Memory B cell (primary cell): ENCODE measurements around the gene ZNF232.
"Not testable (repeated sequence)": the region's sequence is repeated elsewhere in the genome, so short reads cannot be mapped to it uniquely, and the experiment has no call there.

Experiments
- ATAC-seq: fragments of 150-1000 bp; cut with Tn5 transposase; 2 replicates; pipeline ENCODE4 v1.10.0; 2021; ENCODE audit warnings: low read depth, mild to moderate bottlenecking, moderate library complexity
- DNase-seq, 2 donors: peaks; one replicate each; pipeline ENCODE4 v3.0.0; 2022; ENCODE audit warnings: low spot score in 2 of 2
- H3K27ac Mint-ChIP-seq: one replicate; pipeline ENCODE4 v1.8.0; 2022; ENCODE audit warnings: mild to moderate bottlenecking, moderate library complexity, mixed read lengths
- H3K27me3 Mint-ChIP-seq: one replicate; pipeline ENCODE4 v1.8.0; 2022; ENCODE audit warnings: mixed read lengths
- H3K36me3 Mint-ChIP-seq: one replicate; pipeline ENCODE4 v1.8.0; 2022; ENCODE audit warnings: mild to moderate bottlenecking, mixed read lengths
- H3K4me1 Mint-ChIP-seq: one replicate; pipeline ENCODE4 v1.8.0; 2022; ENCODE audit warnings: mixed read lengths
- H3K4me3 Mint-ChIP-seq: one replicate; pipeline ENCODE4 v1.8.0; 2022; ENCODE audit warnings: mild to moderate bottlenecking, moderate library complexity, mixed read lengths
- H3K9me3 Mint-ChIP-seq: one replicate; pipeline ENCODE4 v1.8.0; 2022; ENCODE audit warnings: mixed read lengths

The ZNF232 gene

GRCh38 chr17:5111402-5112204 is at the start of gene ZNF232:
Gene ZNF232 (minus strand): TSS chr17:5111878. CDS start chr17:5111822, 56 bp downstream.
- H3K27me3 Mint-ChIP-seq: peaks cover 2% of the 10 kb centered on the region
- peak within 1 kb of the TSS; percentile 92 for H3K4me3 Mint-ChIP-seq
- peak within 1 kb of the TSS; percentile 72 for H3K27ac Mint-ChIP-seq
- H3K9me3 Mint-ChIP-seq: peaks cover 2% of the 10 kb centered on the region
- peaks cover 13% of the 10 kb centered on the region for H3K4me1 Mint-ChIP-seq
- H3K36me3 Mint-ChIP-seq: peaks cover 25% of the 10 kb centered on the region
- DNase-seq (peak; percentile 83 to 91), ATAC-seq (peak; percentile 90)

- ATAC-seq, H3K9me3 Mint-ChIP-seq, H3K27ac Mint-ChIP-seq, H3K27me3 Mint-ChIP-seq, H3K4me1 Mint-ChIP-seq, DNase-seq, H3K4me3 Mint-ChIP-seq, H3K36me3 Mint-ChIP-seq: not testable (repeated sequence)
Measured at GRCh38 chr17:5160702-5161101, 49.0 kb upstream of the ZNF232 start.

- ATAC-seq, H3K9me3 Mint-ChIP-seq, H3K4me1 Mint-ChIP-seq, H3K36me3 Mint-ChIP-seq, H3K27ac Mint-ChIP-seq, DNase-seq, H3K27me3 Mint-ChIP-seq, H3K4me3 Mint-ChIP-seq: not testable (repeated sequence)
Measured at GRCh38 chr17:5146122-5146521, 34.4 kb upstream of the ZNF232 start.

GRCh38 chr17:5142877-5143276 is 31.2 kb upstream of the ZNF232 start:
- H3K36me3 Mint-ChIP-seq, H3K4me1 Mint-ChIP-seq, H3K9me3 Mint-ChIP-seq, H3K27ac Mint-ChIP-seq, H3K27me3 Mint-ChIP-seq, H3K4me3 Mint-ChIP-seq, ATAC-seq, DNase-seq: not testable (repeated sequence)

GRCh38 chr17:5139458-5139732 is 27.7 kb upstream of the ZNF232 start:
- no peak for ATAC-seq

GRCh38 chr17:5138616-5139457 is 27.2 kb upstream of the ZNF232 start:
- peaks cover 5% of the 10 kb centered on the region for H3K4me1 Mint-ChIP-seq
- no peaks in the 10 kb centered on the region for H3K9me3 Mint-ChIP-seq
- H3K27ac Mint-ChIP-seq: no peak overlapping the region
- H3K36me3 Mint-ChIP-seq: no peaks in the 10 kb centered on the region
- peaks cover under 1% of the 10 kb centered on the region for H3K27me3 Mint-ChIP-seq
- H3K4me3 Mint-ChIP-seq: no peak overlapping the region
- ATAC-seq (no peak), DNase-seq (no peak)

More at GRCh38 chr17:5139458-5139732, 27.7 kb upstream of the ZNF232 start:
- H3K27me3 Mint-ChIP-seq: no peaks in the 10 kb centered on the region
- no peaks in the 10 kb centered on the region for H3K9me3 Mint-ChIP-seq
- no peak overlapping the region for H3K27ac Mint-ChIP-seq
- H3K36me3 Mint-ChIP-seq: no peaks in the 10 kb centered on the region
- no peak overlapping the region for H3K4me3 Mint-ChIP-seq
- H3K4me1 Mint-ChIP-seq: peaks cover 5% of the 10 kb centered on the region
- no peak for DNase-seq

GRCh38 chr17:5138198-5138544 is 26.5 kb upstream of the ZNF232 start:
- H3K27me3 Mint-ChIP-seq, H3K36me3 Mint-ChIP-seq, ATAC-seq, H3K9me3 Mint-ChIP-seq, H3K4me3 Mint-ChIP-seq, H3K27ac Mint-ChIP-seq, H3K4me1 Mint-ChIP-seq, DNase-seq: not testable (repeated sequence)

GRCh38 chr17:5137511-5138197 is 26.0 kb upstream of the ZNF232 start:
- H3K27ac Mint-ChIP-seq, H3K36me3 Mint-ChIP-seq, H3K4me3 Mint-ChIP-seq, H3K9me3 Mint-ChIP-seq, ATAC-seq, H3K4me1 Mint-ChIP-seq, H3K27me3 Mint-ChIP-seq: not testable (repeated sequence)
- DNase-seq: peak in 1 of 2 donors; percentile 4

GRCh38 chr17:5136580-5137412 is 25.1 kb upstream of the ZNF232 start:
- not testable (repeated sequence) for H3K4me3 Mint-ChIP-seq, DNase-seq, H3K27ac Mint-ChIP-seq, ATAC-seq, H3K36me3 Mint-ChIP-seq, H3K9me3 Mint-ChIP-seq, H3K4me1 Mint-ChIP-seq, H3K27me3 Mint-ChIP-seq

GRCh38 chr17:5135726-5136579 is 24.3 kb upstream of the ZNF232 start:
- H3K36me3 Mint-ChIP-seq: no peaks in the 10 kb centered on the region
- H3K27ac Mint-ChIP-seq: no peak overlapping the region

GRCh38 chr17:5135131-5135712 is 23.5 kb upstream of the ZNF232 start:
- H3K36me3 Mint-ChIP-seq, H3K27ac Mint-ChIP-seq, H3K9me3 Mint-ChIP-seq, H3K27me3 Mint-ChIP-seq, DNase-seq, H3K4me1 Mint-ChIP-seq, ATAC-seq, H3K4me3 Mint-ChIP-seq: not testable (repeated sequence)

More at GRCh38 chr17:5135726-5136579, 24.3 kb upstream of the ZNF232 start:
- Mint-ChIP-seq H3K4me3 (no peak overlapping the region), H3K4me1 (peaks cover 5% of the 10 kb centered on the region), H3K27me3 (peaks cover 4% of the 10 kb centered on the region), H3K9me3 (no peaks in the 10 kb centered on the region)
- ATAC-seq (no peak), DNase-seq (no peak)

- not testable (repeated sequence) for H3K4me3 Mint-ChIP-seq, ATAC-seq, H3K4me1 Mint-ChIP-seq, H3K36me3 Mint-ChIP-seq, H3K9me3 Mint-ChIP-seq, H3K27ac Mint-ChIP-seq, H3K27me3 Mint-ChIP-seq, DNase-seq
Measured at GRCh38 chr17:5134571-5134970, 22.9 kb upstream of the ZNF232 start.

GRCh38 chr17:5133961-5134360 is 22.3 kb upstream of the ZNF232 start:
- not testable (repeated sequence) for H3K9me3 Mint-ChIP-seq, H3K36me3 Mint-ChIP-seq, ATAC-seq, H3K4me3 Mint-ChIP-seq, H3K27ac Mint-ChIP-seq, DNase-seq, H3K27me3 Mint-ChIP-seq, H3K4me1 Mint-ChIP-seq
